ENCODE measurements around the gene KRTAP12-3.

DNA sequence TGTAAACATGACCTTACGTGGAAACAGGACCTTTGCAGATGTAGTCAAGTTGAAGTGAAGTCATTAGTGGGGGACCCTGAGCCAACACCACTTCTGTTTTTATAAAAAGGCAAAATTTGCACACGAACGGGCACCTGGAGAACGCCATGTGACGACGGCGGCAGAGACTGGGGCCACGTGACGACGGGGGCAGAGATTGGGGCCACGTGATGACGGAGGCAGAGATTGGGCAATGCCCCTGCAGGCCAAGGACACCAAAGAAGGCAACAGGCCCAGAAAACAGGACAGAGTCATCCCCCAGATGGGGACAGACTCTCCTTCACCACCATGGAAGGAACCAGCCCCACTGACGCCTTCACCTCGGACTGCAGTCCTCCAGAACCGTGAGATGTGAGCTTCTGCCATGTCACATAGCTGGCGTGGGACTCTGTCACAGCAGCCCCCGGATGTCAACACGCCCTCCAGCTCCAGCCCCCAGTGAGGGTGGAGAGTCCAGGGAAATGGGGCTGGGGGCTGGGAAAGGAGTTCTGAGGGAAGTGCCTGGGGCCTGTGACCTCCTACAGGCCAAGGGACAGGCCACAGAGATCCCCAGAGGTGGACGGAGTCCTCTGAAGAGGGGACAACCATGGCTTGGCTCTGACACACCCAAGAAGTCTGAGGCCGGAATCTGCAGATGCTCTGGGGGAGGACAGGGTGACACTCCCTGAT lies 7.3 kb upstream of the KRTAP12-3 start:
- TF ChIP-seq, protein P1, sequence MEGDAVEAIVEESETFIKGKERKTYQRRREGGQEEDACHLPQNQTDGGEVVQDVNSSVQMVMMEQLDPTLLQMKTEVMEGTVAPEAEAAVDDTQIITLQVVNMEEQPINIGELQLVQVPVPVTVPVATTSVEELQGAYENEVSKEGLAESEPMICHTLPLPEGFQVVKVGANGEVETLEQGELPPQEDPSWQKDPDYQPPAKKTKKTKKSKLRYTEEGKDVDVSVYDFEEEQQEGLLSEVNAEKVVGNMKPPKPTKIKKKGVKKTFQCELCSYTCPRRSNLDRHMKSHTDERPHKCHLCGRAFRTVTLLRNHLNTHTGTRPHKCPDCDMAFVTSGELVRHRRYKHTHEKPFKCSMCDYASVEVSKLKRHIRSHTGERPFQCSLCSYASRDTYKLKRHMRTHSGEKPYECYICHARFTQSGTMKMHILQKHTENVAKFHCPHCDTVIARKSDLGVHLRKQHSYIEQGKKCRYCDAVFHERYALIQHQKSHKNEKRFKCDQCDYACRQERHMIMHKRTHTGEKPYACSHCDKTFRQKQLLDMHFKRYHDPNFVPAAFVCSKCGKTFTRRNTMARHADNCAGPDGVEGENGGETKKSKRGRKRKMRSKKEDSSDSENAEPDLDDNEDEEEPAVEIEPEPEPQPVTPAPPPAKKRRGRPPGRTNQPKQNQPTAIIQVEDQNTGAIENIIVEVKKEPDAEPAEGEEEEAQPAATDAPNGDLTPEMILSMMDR (IDR thresholded peaks at IDR 0.05) = no peak
- no peak for TF ChIP-seq POLR2A (IDR thresholded peaks at IDR 0.05)
